Measurements from ENCODE around the gene ERGIC1. TPM values are rescaled to one million over a fixed set of nuclear protein-coding genes. Genes with fewer than 3 reads are reported as not detected.

ERGIC1 gene
- polyA plus RNA-seq, 1 donor from 2014 or later = 59.1 TPM

DNA sequence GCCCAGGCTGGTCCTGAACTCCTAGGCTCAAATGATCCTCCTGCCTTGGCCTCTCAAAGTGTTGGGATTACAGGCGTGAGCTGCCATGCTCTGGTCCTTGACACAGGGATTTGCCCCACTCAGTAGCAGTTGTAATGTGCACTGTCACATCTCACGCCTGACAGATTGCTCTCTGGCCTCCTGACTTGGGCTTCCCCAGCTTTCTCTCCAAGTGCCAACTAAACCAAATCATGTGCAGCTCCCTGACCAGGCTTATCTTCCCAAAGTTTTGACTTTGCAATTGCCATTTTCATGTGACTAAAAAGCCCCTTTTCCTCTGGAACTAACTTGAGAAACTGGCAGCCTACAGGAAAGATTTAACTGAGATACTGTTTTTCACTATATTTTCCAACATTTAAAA lies 135.9 kb downstream of the ERGIC1 start (continued):
- no peak for TF ChIP-seq EZH2 (IDR thresholded peaks at IDR 0.05; ENCODE audit: borderline replicate concordance, insufficient read depth, low read length, poor library complexity, severe bottlenecking)

DNA sequence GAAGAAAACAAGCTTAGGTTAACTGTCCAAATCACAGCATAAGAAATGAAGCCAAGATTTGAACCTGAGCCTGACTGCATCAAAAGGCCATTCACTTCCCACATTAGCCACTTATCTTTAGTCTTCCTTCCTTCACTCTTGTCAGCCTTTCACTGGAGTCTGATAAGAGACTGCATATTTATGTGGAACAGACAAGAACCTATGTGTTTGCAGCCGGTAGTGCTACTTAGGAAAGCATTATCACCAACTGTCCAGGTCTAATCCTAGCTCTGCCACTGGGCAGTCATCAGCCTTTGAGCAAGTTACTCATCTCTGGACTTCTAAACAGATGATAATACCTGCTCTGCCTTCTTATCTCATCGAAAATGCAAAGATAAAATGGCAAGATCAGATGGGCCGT lies 137.4 kb downstream of the ERGIC1 start:
- Histone ChIP-seq H3K27ac (ENCODE audit: low read length) (no peak overlapping the region), H3K9ac (ENCODE audit: low read length) (no peak overlapping the region), H4K20me1 (ENCODE audit: insufficient read depth) (no peaks in the 10 kb centered on the region), H3K79me2 (replicated peaks; ENCODE audit: insufficient read depth, low read length) (no peaks in the 10 kb centered on the region), H3K9me3 (ENCODE audit: low read length) (no peaks in the 10 kb centered on the region), H2AFZ (ENCODE audit: low read depth, low read length) (no peak overlapping the region), H3F3A (ENCODE audit: insufficient read depth, low read length, poor library complexity, severe bottlenecking) (no peaks in the 10 kb centered on the region), H3K4me2 (ENCODE audit: low read length) (no peak overlapping the region), H3K27me3 (ENCODE audit: insufficient read depth, low read depth, low read length) (no peaks in the 10 kb centered on the region), H3K36me3 (ENCODE audit: insufficient read depth, low read length) (no peaks in the 10 kb centered on the region), H3K4me3 (ENCODE audit: low read length) (no peak overlapping the region), H3K9me2 (ENCODE audit: insufficient read depth, low read length) (no peaks in the 10 kb centered on the region)
- TF ChIP-seq MXI1 (conservative IDR thresholded peaks at IDR 0.05; ENCODE audit: poor library complexity, severe bottlenecking) (no peak), POLR2AphosphoS5 (IDR thresholded peaks at IDR 0.05) (no peak), TAF1 (IDR thresholded peaks at IDR 0.05; ENCODE audit: low read depth) (no peak), SMC3 (conservative IDR thresholded peaks at IDR 0.05; ENCODE audit: poor library complexity) (no peak), RAD21 (conservative IDR thresholded peaks at IDR 0.05) (no peak), EP300 (conservative IDR thresholded peaks at IDR 0.05; ENCODE audit: poor library complexity, severe bottlenecking) (no peak)
- TF ChIP-seq, protein P1, sequence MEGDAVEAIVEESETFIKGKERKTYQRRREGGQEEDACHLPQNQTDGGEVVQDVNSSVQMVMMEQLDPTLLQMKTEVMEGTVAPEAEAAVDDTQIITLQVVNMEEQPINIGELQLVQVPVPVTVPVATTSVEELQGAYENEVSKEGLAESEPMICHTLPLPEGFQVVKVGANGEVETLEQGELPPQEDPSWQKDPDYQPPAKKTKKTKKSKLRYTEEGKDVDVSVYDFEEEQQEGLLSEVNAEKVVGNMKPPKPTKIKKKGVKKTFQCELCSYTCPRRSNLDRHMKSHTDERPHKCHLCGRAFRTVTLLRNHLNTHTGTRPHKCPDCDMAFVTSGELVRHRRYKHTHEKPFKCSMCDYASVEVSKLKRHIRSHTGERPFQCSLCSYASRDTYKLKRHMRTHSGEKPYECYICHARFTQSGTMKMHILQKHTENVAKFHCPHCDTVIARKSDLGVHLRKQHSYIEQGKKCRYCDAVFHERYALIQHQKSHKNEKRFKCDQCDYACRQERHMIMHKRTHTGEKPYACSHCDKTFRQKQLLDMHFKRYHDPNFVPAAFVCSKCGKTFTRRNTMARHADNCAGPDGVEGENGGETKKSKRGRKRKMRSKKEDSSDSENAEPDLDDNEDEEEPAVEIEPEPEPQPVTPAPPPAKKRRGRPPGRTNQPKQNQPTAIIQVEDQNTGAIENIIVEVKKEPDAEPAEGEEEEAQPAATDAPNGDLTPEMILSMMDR (IDR thresholded peaks at IDR 0.05; ENCODE audit: poor library complexity, severe bottlenecking) = no peak

DNA sequence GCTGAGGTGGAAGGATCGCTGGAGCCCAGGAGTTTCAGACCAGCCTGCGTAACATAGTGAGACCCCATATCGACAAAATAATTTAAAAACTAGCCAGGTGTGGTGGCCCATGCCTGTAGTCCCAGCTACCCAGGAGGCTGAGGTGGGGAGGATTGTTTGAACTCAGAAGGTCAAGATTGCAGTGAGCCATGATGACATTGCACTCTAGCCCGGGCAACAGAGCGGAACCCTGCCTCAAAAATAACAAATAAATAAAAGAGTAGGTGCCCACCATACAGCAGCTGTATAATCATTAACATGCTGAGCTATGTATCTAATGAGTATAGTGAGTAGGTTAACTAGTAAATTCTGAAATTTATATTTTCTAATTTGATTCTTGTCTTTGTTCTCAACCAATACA lies 138.5 kb downstream of the ERGIC1 start:
- Histone ChIP-seq H2AFZ (ENCODE audit: low read depth, low read length) (no peak overlapping the region), H3K27me3 (ENCODE audit: insufficient read depth, low read depth, low read length) (no peaks in the 10 kb centered on the region), H3K27ac (ENCODE audit: low read length) (no peak overlapping the region), H4K20me1 (ENCODE audit: insufficient read depth) (no peaks in the 10 kb centered on the region), H3K36me3 (ENCODE audit: insufficient read depth, low read length) (no peaks in the 10 kb centered on the region), H3F3A (ENCODE audit: insufficient read depth, low read length, poor library complexity, severe bottlenecking) (no peaks in the 10 kb centered on the region), H3K4me3 (ENCODE audit: low read length) (no peak overlapping the region), H3K9ac (ENCODE audit: low read length) (no peak overlapping the region), H3K9me3 (ENCODE audit: low read length) (no peaks in the 10 kb centered on the region), H3K4me2 (ENCODE audit: low read length) (no peak overlapping the region), H3K79me2 (replicated peaks; ENCODE audit: insufficient read depth, low read length) (no peaks in the 10 kb centered on the region), H3K9me2 (ENCODE audit: insufficient read depth, low read length) (no peaks in the 10 kb centered on the region)
- TF ChIP-seq EZH2 (IDR thresholded peaks at IDR 0.05; ENCODE audit: borderline replicate concordance, insufficient read depth, low read length, poor library complexity, severe bottlenecking) (no peak), TAF1 (IDR thresholded peaks at IDR 0.05; ENCODE audit: low read depth) (no peak), SMC3 (conservative IDR thresholded peaks at IDR 0.05; ENCODE audit: poor library complexity) (no peak), MXI1 (conservative IDR thresholded peaks at IDR 0.05; ENCODE audit: poor library complexity, severe bottlenecking) (no peak), RAD21 (conservative IDR thresholded peaks at IDR 0.05) (no peak), POLR2AphosphoS5 (IDR thresholded peaks at IDR 0.05) (no peak)

DNA sequence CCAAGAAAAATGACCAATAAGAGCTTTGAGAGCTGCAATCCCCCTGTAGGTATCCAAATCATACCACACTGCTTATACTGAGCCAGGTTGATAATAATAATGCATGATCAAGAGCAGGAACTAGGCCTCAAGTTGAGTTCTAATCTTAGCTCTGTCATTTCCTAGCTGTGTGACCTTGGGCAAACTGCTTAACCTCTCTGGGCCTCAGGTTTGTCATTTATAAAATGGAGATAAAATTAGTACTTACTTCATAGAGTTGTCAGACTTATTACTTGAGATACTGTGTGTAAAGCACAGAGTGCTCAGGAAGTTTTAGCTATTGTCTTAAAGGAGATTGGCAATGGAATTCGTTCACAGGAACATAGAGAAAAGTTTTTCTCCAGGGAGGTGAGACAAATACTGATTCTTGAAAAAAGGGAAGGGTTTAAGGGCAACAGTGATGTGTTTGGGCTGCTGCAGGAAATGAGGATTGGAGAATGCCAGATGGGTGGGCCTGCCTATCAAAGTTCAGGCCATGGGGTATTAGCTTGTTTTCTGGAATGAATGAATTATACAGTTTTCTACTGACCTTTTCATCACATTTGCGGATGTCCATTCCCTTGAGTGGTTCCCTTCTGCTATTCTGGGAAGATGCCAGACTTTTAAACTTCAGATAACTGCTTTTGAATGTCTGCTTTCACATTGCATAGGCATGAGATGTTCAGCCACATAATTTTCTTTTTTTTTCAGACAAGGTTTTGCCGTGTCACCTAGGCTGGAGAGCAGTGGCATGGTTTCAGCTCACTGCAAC lies 139.3 kb downstream of the ERGIC1 start:
- H3K36me3 ChIP-seq (ENCODE audit: insufficient read depth, low read length) = no peaks in the 10 kb centered on the region
- no peaks in the 10 kb centered on the region for H4K20me1 ChIP-seq (ENCODE audit: insufficient read depth)
- no peak overlapping the region for H2AFZ ChIP-seq (ENCODE audit: low read depth, low read length)
- no peaks in the 10 kb centered on the region for H3K27me3 ChIP-seq (ENCODE audit: insufficient read depth, low read depth, low read length)
- no peaks in the 10 kb centered on the region for H3K79me2 ChIP-seq (replicated peaks; ENCODE audit: insufficient read depth, low read length)
- H3F3A ChIP-seq (ENCODE audit: insufficient read depth, low read length, poor library complexity, severe bottlenecking) = no peaks in the 10 kb centered on the region
- no peaks in the 10 kb centered on the region for H3K9me2 ChIP-seq (ENCODE audit: insufficient read depth, low read length)
- H3K4me3 ChIP-seq (ENCODE audit: low read length) = no peak overlapping the region
- H3K27ac ChIP-seq (ENCODE audit: low read length) = no peak overlapping the region
- TF ChIP-seq, protein P2, sequence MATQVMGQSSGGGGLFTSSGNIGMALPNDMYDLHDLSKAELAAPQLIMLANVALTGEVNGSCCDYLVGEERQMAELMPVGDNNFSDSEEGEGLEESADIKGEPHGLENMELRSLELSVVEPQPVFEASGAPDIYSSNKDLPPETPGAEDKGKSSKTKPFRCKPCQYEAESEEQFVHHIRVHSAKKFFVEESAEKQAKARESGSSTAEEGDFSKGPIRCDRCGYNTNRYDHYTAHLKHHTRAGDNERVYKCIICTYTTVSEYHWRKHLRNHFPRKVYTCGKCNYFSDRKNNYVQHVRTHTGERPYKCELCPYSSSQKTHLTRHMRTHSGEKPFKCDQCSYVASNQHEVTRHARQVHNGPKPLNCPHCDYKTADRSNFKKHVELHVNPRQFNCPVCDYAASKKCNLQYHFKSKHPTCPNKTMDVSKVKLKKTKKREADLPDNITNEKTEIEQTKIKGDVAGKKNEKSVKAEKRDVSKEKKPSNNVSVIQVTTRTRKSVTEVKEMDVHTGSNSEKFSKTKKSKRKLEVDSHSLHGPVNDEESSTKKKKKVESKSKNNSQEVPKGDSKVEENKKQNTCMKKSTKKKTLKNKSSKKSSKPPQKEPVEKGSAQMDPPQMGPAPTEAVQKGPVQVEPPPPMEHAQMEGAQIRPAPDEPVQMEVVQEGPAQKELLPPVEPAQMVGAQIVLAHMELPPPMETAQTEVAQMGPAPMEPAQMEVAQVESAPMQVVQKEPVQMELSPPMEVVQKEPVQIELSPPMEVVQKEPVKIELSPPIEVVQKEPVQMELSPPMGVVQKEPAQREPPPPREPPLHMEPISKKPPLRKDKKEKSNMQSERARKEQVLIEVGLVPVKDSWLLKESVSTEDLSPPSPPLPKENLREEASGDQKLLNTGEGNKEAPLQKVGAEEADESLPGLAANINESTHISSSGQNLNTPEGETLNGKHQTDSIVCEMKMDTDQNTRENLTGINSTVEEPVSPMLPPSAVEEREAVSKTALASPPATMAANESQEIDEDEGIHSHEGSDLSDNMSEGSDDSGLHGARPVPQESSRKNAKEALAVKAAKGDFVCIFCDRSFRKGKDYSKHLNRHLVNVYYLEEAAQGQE (IDR thresholded peaks at IDR 0.05; ENCODE audit: borderline replicate concordance) = no peak
- TF ChIP-seq EZH2 (IDR thresholded peaks at IDR 0.05; ENCODE audit: borderline replicate concordance, insufficient read depth, low read length, poor library complexity, severe bottlenecking) (no peak), RAD21 (conservative IDR thresholded peaks at IDR 0.05) (no peak), EP300 (conservative IDR thresholded peaks at IDR 0.05; ENCODE audit: poor library complexity, severe bottlenecking) (no peak), TAF1 (IDR thresholded peaks at IDR 0.05; ENCODE audit: low read depth) (no peak), SMC3 (conservative IDR thresholded peaks at IDR 0.05; ENCODE audit: poor library complexity) (no peak), POLR2AphosphoS5 (IDR thresholded peaks at IDR 0.05) (no peak), MXI1 (conservative IDR thresholded peaks at IDR 0.05; ENCODE audit: poor library complexity, severe bottlenecking) (no peak)
- TF ChIP-seq, protein P1 (IDR thresholded peaks at IDR 0.05; ENCODE audit: poor library complexity, severe bottlenecking) = no peak
- H3K9ac ChIP-seq (ENCODE audit: low read length) = no peak overlapping the region
- no peak overlapping the region for H3K4me2 ChIP-seq (ENCODE audit: low read length)
- H3K9me3 ChIP-seq (ENCODE audit: low read length) = no peaks in the 10 kb centered on the region
